Upper lobe of right lung (tissue), 1 donor: Measurements from ENCODE around the gene TCFL5. TPM values are rescaled to one million over a fixed set of nuclear protein-coding genes. Genes with fewer than 3 reads are reported as not detected.

Source experiments
- ATAC-seq: fragments of 200-7000 bp; cut with Tn5 transposase; one replicate; pipeline ENCODE4 v1.9.1; 2020; ENCODE audit warnings: mild to moderate bottlenecking, moderate library complexity
- DNase-seq: peaks from one replicate; pipeline ENCODE4 v3.0.0-alpha.2; 2020
- H3K27ac ChIP-seq: fragments of 200-600 bp; one replicate; pipeline ENCODE4 v1.8.0; 2022
- H3K27me3 ChIP-seq: fragments of 200-600 bp; one replicate; pipeline ENCODE4 v1.8.0; 2022; ENCODE audit warnings: mild to moderate bottlenecking
- H3K36me3 ChIP-seq: fragments of 200-600 bp; one replicate; pipeline ENCODE4 v1.8.0; 2022
- H3K4me1 ChIP-seq: fragments of 200-600 bp; one replicate; pipeline ENCODE4 v1.8.0; 2022
- H3K4me3 ChIP-seq: fragments of 200-600 bp; one replicate; pipeline ENCODE4 v1.8.0; 2022; ENCODE audit warnings: mild to moderate bottlenecking
- H3K9me3 ChIP-seq: fragments of 200-600 bp; one replicate; pipeline ENCODE4 v1.8.0; 2022
- intact Hi-C: fragments of 100-400 bp; cut with DNase I; formaldehyde crosslinking; loops from one replicate; pipeline ENCODE4 v1.11.0; 2022
- total RNA-seq: library from RNA; stranded (reverse); fragmentation: NEBNext Ultra II Directional; extraction: Animal tissue kit (Norgen Biotek cat#: 25700); gene quantifications from one replicate; pipeline ENCODE4 v1.2.1, GENCODE V29; 2021
- TF ChIP-seq, protein P1 (sequence below): fragments of 200-600 bp; IDR thresholded peaks from one replicate; pipeline ENCODE4 v1.8.0; 2022; ENCODE audit warnings: antibody characterized with exemption
- donor health status: DM: no; HTN: yes; CAD: no; lungs with severe emphysema.

Gene TCFL5
- total RNA-seq, 1 donor from 2014 or later = 7.8 TPM

DNA sequence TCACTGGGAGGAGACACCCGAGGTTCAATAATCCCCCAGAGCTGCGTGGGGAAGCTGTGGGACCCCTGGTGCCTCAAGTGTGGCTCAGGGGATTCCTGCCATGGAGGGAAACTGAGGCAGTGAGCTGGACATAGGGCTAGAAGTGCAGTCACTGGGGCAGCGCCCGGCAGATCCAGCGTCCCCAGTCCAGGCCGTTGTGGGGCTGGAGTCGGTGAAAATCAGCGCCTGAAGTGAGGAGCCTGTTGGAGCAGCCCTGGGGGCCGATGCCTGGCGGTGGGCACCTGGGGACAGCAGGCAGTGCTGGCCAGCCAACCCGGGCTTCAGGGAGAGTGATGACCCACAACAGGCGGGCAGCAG lies 46.9 kb downstream of the TCFL5 start:
- peaks cover 50% of the 10 kb centered on the region for H3K27me3 ChIP-seq
- no peaks in the 10 kb centered on the region for H3K9me3 ChIP-seq
- DNase-seq (no peak), ATAC-seq (no peak)
- H3K4me3 ChIP-seq = no peak overlapping the region
- peaks cover 33% of the 10 kb centered on the region for H3K36me3 ChIP-seq
- TF ChIP-seq, protein P1, sequence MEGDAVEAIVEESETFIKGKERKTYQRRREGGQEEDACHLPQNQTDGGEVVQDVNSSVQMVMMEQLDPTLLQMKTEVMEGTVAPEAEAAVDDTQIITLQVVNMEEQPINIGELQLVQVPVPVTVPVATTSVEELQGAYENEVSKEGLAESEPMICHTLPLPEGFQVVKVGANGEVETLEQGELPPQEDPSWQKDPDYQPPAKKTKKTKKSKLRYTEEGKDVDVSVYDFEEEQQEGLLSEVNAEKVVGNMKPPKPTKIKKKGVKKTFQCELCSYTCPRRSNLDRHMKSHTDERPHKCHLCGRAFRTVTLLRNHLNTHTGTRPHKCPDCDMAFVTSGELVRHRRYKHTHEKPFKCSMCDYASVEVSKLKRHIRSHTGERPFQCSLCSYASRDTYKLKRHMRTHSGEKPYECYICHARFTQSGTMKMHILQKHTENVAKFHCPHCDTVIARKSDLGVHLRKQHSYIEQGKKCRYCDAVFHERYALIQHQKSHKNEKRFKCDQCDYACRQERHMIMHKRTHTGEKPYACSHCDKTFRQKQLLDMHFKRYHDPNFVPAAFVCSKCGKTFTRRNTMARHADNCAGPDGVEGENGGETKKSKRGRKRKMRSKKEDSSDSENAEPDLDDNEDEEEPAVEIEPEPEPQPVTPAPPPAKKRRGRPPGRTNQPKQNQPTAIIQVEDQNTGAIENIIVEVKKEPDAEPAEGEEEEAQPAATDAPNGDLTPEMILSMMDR = no peak
- intact Hi-C loops = no loop called here
- peaks cover 28% of the 10 kb centered on the region for H3K4me1 ChIP-seq
- H3K27ac ChIP-seq = no peak overlapping the region

DNA sequence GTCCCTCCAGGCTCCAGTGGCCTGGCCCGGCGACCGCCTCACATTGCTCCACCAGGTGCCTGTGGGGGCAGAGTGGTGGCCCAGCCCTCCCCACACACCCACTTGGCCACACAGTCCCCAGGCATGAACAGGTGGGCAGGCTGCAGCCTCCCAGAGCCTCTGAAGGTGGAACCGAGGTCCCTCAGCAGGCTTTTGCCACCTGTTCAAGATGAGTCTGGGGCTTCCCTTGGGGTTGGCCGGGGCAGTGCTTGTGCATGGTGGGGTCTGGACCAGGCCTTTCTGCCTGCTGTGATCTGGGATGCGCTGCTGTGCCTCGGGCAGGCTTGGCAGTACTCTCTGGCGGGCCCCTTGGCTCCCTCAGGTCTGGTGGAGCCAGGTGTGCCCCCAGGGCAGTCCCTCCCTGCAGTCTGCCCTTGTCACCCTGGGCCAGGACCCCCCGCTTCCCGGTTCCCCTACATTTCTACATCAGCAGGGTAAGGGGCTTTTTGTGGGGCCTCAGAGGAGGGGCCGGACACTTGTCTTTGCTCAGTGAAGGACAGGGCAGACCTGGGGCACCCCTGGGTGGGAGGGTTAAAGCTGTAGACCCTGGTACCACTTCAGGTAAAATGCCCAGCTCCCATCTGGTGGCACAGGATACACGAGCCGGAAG lies 47.4 kb downstream of the TCFL5 start:
- Histone ChIP-seq H3K27ac (no peak overlapping the region), H3K4me3 (no peak overlapping the region), H3K27me3 (peaks cover 47% of the 10 kb centered on the region), H3K4me1 (peaks cover 26% of the 10 kb centered on the region), H3K9me3 (no peaks in the 10 kb centered on the region), H3K36me3 (peaks cover 38% of the 10 kb centered on the region)
- TF ChIP-seq, protein P1 = no peak
- intact Hi-C loops = no loop called here
- no peak for DNase-seq
- no peak for ATAC-seq

DNA sequence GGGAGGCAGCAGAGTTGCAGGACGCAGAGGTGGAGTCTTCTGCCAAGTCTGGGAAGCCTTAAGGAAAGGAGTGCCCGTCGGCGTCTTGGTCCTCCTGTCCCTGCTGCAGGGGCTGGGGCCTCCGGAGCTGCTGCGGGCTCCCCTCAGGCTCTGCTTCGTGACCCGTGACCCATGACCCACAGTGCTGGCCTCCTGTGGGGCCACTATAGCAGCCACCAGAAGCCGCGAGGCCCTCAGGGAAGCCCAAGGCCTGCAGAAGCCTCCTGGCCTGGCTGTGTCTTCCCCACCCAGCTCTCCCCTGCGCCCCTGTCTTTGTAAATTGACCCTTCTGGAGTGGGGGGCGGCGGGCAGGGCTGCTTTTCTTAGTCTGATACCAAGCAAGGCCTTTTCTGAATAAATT lies 48.0 kb downstream of the TCFL5 start:
- peaks cover 41% of the 10 kb centered on the region for H3K27me3 ChIP-seq
- TF ChIP-seq, protein P1 = no peak
- H3K9me3 ChIP-seq = no peaks in the 10 kb centered on the region
- no peak for ATAC-seq
- no peak overlapping the region for H3K27ac ChIP-seq
- DNase-seq = no peak
- H3K36me3 ChIP-seq = peaks cover 44% of the 10 kb centered on the region
- H3K4me3 ChIP-seq = no peak overlapping the region
- intact Hi-C loops = no loop called here
- H3K4me1 ChIP-seq = peaks cover 20% of the 10 kb centered on the region

GRCh38 chr20:62812907-62813200 lies 48.8 kb downstream of the TCFL5 start:
- Histone ChIP-seq H3K4me1 (peaks cover 19% of the 10 kb centered on the region), H3K4me3 (no peak overlapping the region), H3K27ac (no peak overlapping the region), H3K36me3 (peaks cover 51% of the 10 kb centered on the region), H3K9me3 (no peaks in the 10 kb centered on the region), H3K27me3 (peaks cover 34% of the 10 kb centered on the region)
- DNase-seq (no peak), ATAC-seq (no peak)
- TF ChIP-seq, protein P1 = no peak
- intact Hi-C loops = no loop called here

- TF ChIP-seq, protein P1 = no peak
- no peak for DNase-seq
These were observed 49.3 kb downstream of the TCFL5 start for GRCh38 chr20:62812181-62812906.

More at GRCh38 chr20:62812181-62812906, 49.3 kb downstream of the TCFL5 start:
- intact Hi-C loops = no loop called here
- peaks cover 21% of the 10 kb centered on the region for H3K4me1 ChIP-seq
- H3K4me3 ChIP-seq = no peak overlapping the region
- peaks cover 29% of the 10 kb centered on the region for H3K27me3 ChIP-seq
- no peaks in the 10 kb centered on the region for H3K9me3 ChIP-seq
- H3K27ac ChIP-seq = no peak overlapping the region
- peak; percentile 4 for ATAC-seq
- peaks cover 56% of the 10 kb centered on the region for H3K36me3 ChIP-seq
